Naive thymus-derived CD4-positive, alpha-beta T cell (primary cell): ENCODE measurements around the gene IFT122. TPM values are rescaled to one million over a fixed set of nuclear protein-coding genes. Genes with fewer than 3 reads are reported as not detected.

Experiments
- ATAC-seq: fragments of 150-1000 bp; cut with Tn5 transposase; 2 replicates; pipeline ENCODE4 v1.10.0; 2021; ENCODE audit warnings: mild to moderate bottlenecking, moderate library complexity
- CTCF ChIA-PET: fragments of 350-600 bp; sonication (Branson Sonifier 250); formaldehyde crosslinking; loops from one replicate; lab custom pipeline; 2021; ENCODE audit warnings: antibody characterized with exemption; lab: Charles Lee
- POLR2A ChIA-PET: fragments of 350-600 bp; sonication (Branson Sonifier 250); formaldehyde crosslinking; loops from one replicate; lab custom pipeline; 2021; ENCODE audit warnings: antibody characterized with exemption, inconsistent platforms; lab: Charles Lee
- DNase-seq, 9 donors: peaks; one replicate each; pipeline versions ENCODE4 v3.0.0 to v3.0.0-alpha.2; 2020 to 2022; ENCODE audit warnings: mixed read lengths in 1 of 9
- H3K27ac ChIP-seq: one replicate; pipeline ENCODE4 v1.7.0; 2013; ENCODE audit warnings: mild to moderate bottlenecking, low read depth, low read length, moderate library complexity
- H3K27me3 ChIP-seq, 2 donors: one replicate each; pipeline ENCODE4 v1.7.0; 2013; ENCODE audit warnings: low read length in 2 of 2, mild to moderate bottlenecking in 2 of 2, moderate library complexity in 2 of 2; ENCODE audit not compliant: control insufficient read depth in 2 of 2, insufficient read depth in 2 of 2
- H3K36me3 ChIP-seq, 3 experiments: 1 replicate in 2 of 3; 2 replicates in 1 of 3; pipeline ENCODE4 v1.7.0; 2013; ENCODE audit warnings: low read length in 3 of 3, mild to moderate bottlenecking in 3 of 3, moderate library complexity in 1 of 3; ENCODE audit not compliant: insufficient read depth in 3 of 3, control insufficient read depth in 2 of 3
- H3K4me1 ChIP-seq, 2 donors: one replicate each; pipeline ENCODE4 v1.7.0; 2013; ENCODE audit warnings: low read length in 2 of 2, mild to moderate bottlenecking in 2 of 2, moderate library complexity in 1 of 2; ENCODE audit not compliant: control insufficient read depth in 2 of 2, insufficient read depth in 2 of 2
- H3K4me3 ChIP-seq: 2 replicates; pipeline ENCODE4 v1.7.0; 2013; ENCODE audit warnings: mild to moderate bottlenecking, low read length
- H3K9me3 ChIP-seq, 3 experiments: 1 replicate in 2 of 3; 2 replicates in 1 of 3; pipeline ENCODE4 v1.7.0; 2013; ENCODE audit warnings: low read length in 3 of 3; ENCODE audit not compliant: control insufficient read depth in 2 of 3
- H3K27ac Mint-ChIP-seq, 9 donors: one replicate each; pipeline ENCODE4 v1.8.0; 2020 to 2022; ENCODE audit warnings: mixed read lengths in 9 of 9, mild to moderate bottlenecking in 8 of 9, moderate library complexity in 5 of 9, inconsistent platforms in 2 of 9
- H3K27me3 Mint-ChIP-seq, 5 donors: one replicate each; pipeline ENCODE4 v1.8.0; 2021 to 2022; ENCODE audit warnings: mixed read lengths in 5 of 5, mild to moderate bottlenecking in 1 of 5
- H3K36me3 Mint-ChIP-seq, 5 donors: one replicate each; pipeline ENCODE4 v1.8.0; 2020 to 2022; ENCODE audit warnings: mixed read lengths in 5 of 5, mild to moderate bottlenecking in 3 of 5, inconsistent platforms in 1 of 5
- H3K4me1 Mint-ChIP-seq, 7 donors: one replicate each; pipeline ENCODE4 v1.8.0; 2020 to 2022; ENCODE audit warnings: mixed read lengths in 7 of 7, mild to moderate bottlenecking in 3 of 7, inconsistent platforms in 1 of 7
- H3K4me3 Mint-ChIP-seq, 10 donors: one replicate each; pipeline ENCODE4 v1.8.0; 2020 to 2022; ENCODE audit warnings: mild to moderate bottlenecking in 10 of 10, mixed read lengths in 10 of 10, moderate library complexity in 6 of 10, inconsistent platforms in 2 of 10
- H3K9me3 Mint-ChIP-seq, 11 donors: one replicate each; pipeline ENCODE4 v1.8.0; 2020 to 2022; ENCODE audit warnings: mixed read lengths in 11 of 11, mild to moderate bottlenecking in 4 of 11, inconsistent platforms in 1 of 11, moderate library complexity in 1 of 11
- intact Hi-C, 2 donors: fragments of 100-400 bp; cut with micrococcal nuclease; formaldehyde crosslinking; loops; one replicate each; pipeline ENCODE4 v1.15.1; 2023
- polyA plus RNA-seq, 2 donors: library from polyadenylated mRNA; unstranded; fragments of 300-500 nt; fragmentation: Illumina TruSeq; gene quantifications; one replicate each; pipeline ENCODE4 v1.2.3, GENCODE V29; 2021
- total RNA-seq, 6 experiments: library from RNA in 5 of 6; stranded (reverse) in 5 of 6; gene quantifications; 1 replicate in 5 of 6; 2 replicates in 1 of 6; pipeline ENCODE4 v1.2.3 and lab custom pipeline; 2021 to 2026

The IFT122 gene
- total and polyA plus RNA-seq, 7 experiments from 2014 or later, result 3.3 to 25.2 (median 17.7) TPM

GRCh38 chr3:129461022-129461421 lies 21.0 kb downstream of the IFT122 start:
- no peak overlapping the region for H3K27ac ChIP-seq
- no peaks in the 10 kb centered on the region for H3K4me1 ChIP-seq
- no peaks in the 10 kb centered on the region for H3K9me3 ChIP-seq
- no peak overlapping the region for H3K4me3 ChIP-seq
- intact Hi-C loops, result no loop called here
- Mint-ChIP-seq H3K36me3 (peaks cover 4 to 34% (median 18%) of the 10 kb centered on the region in 5 donors), H3K4me3 (no peak overlapping the region), H3K27ac (no peak overlapping the region), H3K27me3 (no peaks in the 10 kb centered on the region), H3K9me3 (no peaks in the 10 kb centered on the region), H3K4me1 (peaks cover 0 to 7% (median 2%) of the 10 kb centered on the region in 7 donors)
- ChIA-PET CTCF (no interaction called here), POLR2A (no interaction called here)
- no peak for ATAC-seq
- H3K27me3 ChIP-seq, result no peaks in the 10 kb centered on the region
- H3K36me3 ChIP-seq, result peaks cover 0 to under 1% (median 0%) of the 10 kb centered on the region in 3 experiments
- DNase-seq, result no peak

- no peak overlapping the region for H3K4me3 Mint-ChIP-seq
- H3K9me3 Mint-ChIP-seq, result no peaks in the 10 kb centered on the region
- no peaks in the 10 kb centered on the region for H3K9me3 ChIP-seq
- no peaks in the 10 kb centered on the region for H3K27me3 ChIP-seq
- peaks cover 4 to 31% (median 18%) of the 10 kb centered on the region in 5 donors for H3K36me3 Mint-ChIP-seq
- peaks cover 0 to 7% (median 2%) of the 10 kb centered on the region in 7 donors for H3K4me1 Mint-ChIP-seq
- no peak overlapping the region for H3K27ac Mint-ChIP-seq
- no peaks in the 10 kb centered on the region for H3K4me1 ChIP-seq
- ChIA-PET CTCF (no interaction called here), POLR2A (no interaction called here)
- intact Hi-C loops, result no loop called here
- no peak for ATAC-seq
- DNase-seq, result no peak
- no peaks in the 10 kb centered on the region for H3K27me3 Mint-ChIP-seq
- H3K27ac ChIP-seq, result no peak overlapping the region
- no peak overlapping the region for H3K4me3 ChIP-seq
- no peaks in the 10 kb centered on the region for H3K36me3 ChIP-seq
Measured at GRCh38 chr3:129461461-129462146, 21.6 kb downstream of the IFT122 start.

- peak overlapping the region in 2 of 9 donors; percentile 28 to 78 for H3K27ac Mint-ChIP-seq
Measured at GRCh38 chr3:129462361-129462968, 22.4 kb downstream of the IFT122 start.

GRCh38 chr3:129463094-129463493 lies 23.1 kb downstream of the IFT122 start:
- Histone ChIP-seq H3K9me3 (no peaks in the 10 kb centered on the region), H3K36me3 (no peaks in the 10 kb centered on the region), H3K4me3 (no peak overlapping the region), H3K4me1 (no peaks in the 10 kb centered on the region), H3K27me3 (no peaks in the 10 kb centered on the region), H3K27ac (no peak overlapping the region)
- ChIA-PET POLR2A (no interaction called here), CTCF (no interaction called here)
- intact Hi-C loops, result no loop called here
- Mint-ChIP-seq H3K9me3 (no peaks in the 10 kb centered on the region), H3K4me1 (peaks cover 0 to 7% (median 4%) of the 10 kb centered on the region in 7 donors), H3K27ac (peak overlapping the region in 1 of 9 donors; percentile 44), H3K4me3 (no peak overlapping the region), H3K27me3 (no peaks in the 10 kb centered on the region), H3K36me3 (peaks cover 4 to 32% (median 15%) of the 10 kb centered on the region in 5 donors)
- ATAC-seq, result no peak
- DNase-seq, result no peak

More at GRCh38 chr3:129462361-129462968, 22.4 kb downstream of the IFT122 start:
- CTCF ChIA-PET, result no interaction called here
- Mint-ChIP-seq H3K36me3 (peaks cover 4 to 30% (median 15%) of the 10 kb centered on the region in 5 donors), H3K4me1 (peaks cover 0 to 7% (median 4%) of the 10 kb centered on the region in 7 donors), H3K27me3 (no peaks in the 10 kb centered on the region), H3K4me3 (no peak overlapping the region), H3K9me3 (no peaks in the 10 kb centered on the region)
- no peak for DNase-seq
- no peak for ATAC-seq
- intact Hi-C loops, result no loop called here
- H3K9me3 ChIP-seq, result no peaks in the 10 kb centered on the region
- POLR2A ChIA-PET, result no interaction called here
- no peak overlapping the region for H3K4me3 ChIP-seq
- no peak overlapping the region for H3K27ac ChIP-seq
- no peaks in the 10 kb centered on the region for H3K4me1 ChIP-seq
- no peaks in the 10 kb centered on the region for H3K27me3 ChIP-seq
- no peaks in the 10 kb centered on the region for H3K36me3 ChIP-seq

GRCh38 chr3:129463716-129464115 lies 23.7 kb downstream of the IFT122 start:
- Mint-ChIP-seq H3K27me3 (no peaks in the 10 kb centered on the region), H3K27ac (peak overlapping the region in 2 of 9 donors; percentile 14 to 44), H3K4me3 (no peak overlapping the region), H3K36me3 (peaks cover 4 to 29% (median 15%) of the 10 kb centered on the region in 5 donors), H3K9me3 (no peaks in the 10 kb centered on the region), H3K4me1 (peaks cover 0 to 7% (median 4%) of the 10 kb centered on the region in 7 donors)
- Histone ChIP-seq H3K4me3 (no peak overlapping the region), H3K27me3 (no peaks in the 10 kb centered on the region), H3K9me3 (no peaks in the 10 kb centered on the region), H3K4me1 (no peaks in the 10 kb centered on the region), H3K27ac (no peak overlapping the region), H3K36me3 (no peaks in the 10 kb centered on the region)
- DNase-seq, result no peak
- ChIA-PET CTCF (no interaction called here), POLR2A (interaction anchor here (1.2 kb wide), 1 partner anchor 23 kb away, joined by 3 read pairs; no protein-coding TSS in a partner anchor)
- ATAC-seq, result no peak
- intact Hi-C loops, result no loop called here

GRCh38 chr3:129467932-129468331 lies 27.9 kb downstream of the IFT122 start:
- H3K27me3 ChIP-seq, result no peaks in the 10 kb centered on the region
- no peak overlapping the region for H3K4me3 ChIP-seq
- no peaks in the 10 kb centered on the region for H3K4me1 ChIP-seq
- ChIA-PET CTCF (no interaction called here), POLR2A (interaction anchor here (0.7 kb wide), 1 partner anchor 14 kb away, joined by 3 read pairs; no protein-coding TSS in a partner anchor)
- H3K9me3 ChIP-seq, result no peaks in the 10 kb centered on the region
- no peak for ATAC-seq
- intact Hi-C loops, result loop anchor here in 1 of 2 donors (5.0 kb wide), 1 partner anchor 1211 kb away; no protein-coding TSS in a partner anchor
- H3K27ac ChIP-seq, result no peak overlapping the region
- Mint-ChIP-seq H3K4me3 (no peak overlapping the region), H3K27me3 (no peaks in the 10 kb centered on the region), H3K4me1 (peaks cover 2 to 17% (median 8%) of the 10 kb centered on the region in 7 donors), H3K27ac (no peak overlapping the region), H3K9me3 (no peaks in the 10 kb centered on the region), H3K36me3 (peaks cover 0 to 42% (median 14%) of the 10 kb centered on the region in 5 donors)
- no peaks in the 10 kb centered on the region for H3K36me3 ChIP-seq
- DNase-seq, result no peak
